ENCODE data around the gene KDM4F. TPM values are rescaled to one million over a fixed set of nuclear protein-coding genes. Genes with fewer than 3 reads are reported as not detected.
A peak's percentile ranks its signal among the peaks of the same experiment; 100 is the strongest.

KDM4F gene
- total and polyA plus RNA-seq, 4 donors: not detected

GRCh38 chr11:95065336-95065735, 16.1 kb downstream of the KDM4F start:
- TF ChIP-seq FOXA1 (IDR thresholded peaks at IDR 0.05) (no peak), RAD21 (IDR thresholded peaks at IDR 0.05) (no peak), HNF4G (IDR thresholded peaks at IDR 0.05) (no peak), TAF1 (conservative IDR thresholded peaks at IDR 0.05) (no peak), JUND (IDR thresholded peaks at IDR 0.05) (no peak), SP1 (IDR thresholded peaks at IDR 0.05) (no peak), RXRA (IDR thresholded peaks at IDR 0.05) (no peak), NR2F2 (IDR thresholded peaks at IDR 0.05) (no peak), HNF4A (conservative IDR thresholded peaks at IDR 0.05) (no peak), CTCF (IDR thresholded peaks at IDR 0.05; ENCODE audit: low read depth, low read length, missing input control) (no peak), MAX (IDR thresholded peaks at IDR 0.05) (no peak), GABPA (IDR thresholded peaks at IDR 0.05 in 1 of 2, conservative IDR thresholded peaks at IDR 0.05 in 1 of 2) (no peak), YY1 (IDR thresholded peaks at IDR 0.05) (no peak), ATF3 (IDR thresholded peaks at IDR 0.05) (no peak), FOXA2 (IDR thresholded peaks at IDR 0.05) (no peak)
- WGBS: 99% methylated on average over 1 of the region's 1 CpG
- no peaks in the 10 kb centered on the region for H3K27me3 ChIP-seq (ENCODE audit: control insufficient read depth in 4 of 4, insufficient read depth in 4 of 4, low read length in 3 of 4)

GRCh38 chr11:95066716-95067038, 17.5 kb downstream of the KDM4F start, which contains the start of gene SRSF8:
TSS of gene SRSF8 (plus strand) at chr11:95066919. CDS start at chr11:95067227, 308 bp downstream.
- H3K4me1 ChIP-seq (ENCODE audit: control insufficient read depth in 4 of 4, insufficient read depth in 4 of 4, low read length in 3 of 4): peaks cover 0 to 18% (median 13%) of the 10 kb centered on the region in 4 donors
- H3K4me3 ChIP-seq (ENCODE audit: low read depth in 1 of 3, low read length in 3 of 3): peak within 1 kb of the TSS; percentile 91 to 98 (median 94)
- peak; percentile 38 for TF ChIP-seq SP1 (IDR thresholded peaks at IDR 0.05)
- TF ChIP-seq HNF4A (conservative IDR thresholded peaks at IDR 0.05): peak; percentile 21 to 46
- TF ChIP-seq CTCF (IDR thresholded peaks at IDR 0.05; ENCODE audit: low read depth, low read length, missing input control): no peak
- peak in 1 of 2 donors; percentile 7 for TF ChIP-seq RXRA (IDR thresholded peaks at IDR 0.05)
- no peaks in the 10 kb centered on the region for H3K27me3 ChIP-seq (ENCODE audit: control insufficient read depth in 4 of 4, insufficient read depth in 4 of 4, low read length in 3 of 4)
- H3K9me3 ChIP-seq (ENCODE audit: control insufficient read depth in 4 of 4, low read length in 3 of 4): no peaks in the 10 kb centered on the region
- H3K9ac ChIP-seq (ENCODE audit: low read depth in 1 of 2, low read length in 2 of 2): peak within 1 kb of the TSS; percentile 95 to 96
- H3K27ac ChIP-seq (ENCODE audit: low read depth in 1 of 2, low read length in 2 of 2): peak within 1 kb of the TSS; percentile 95 to 97
- peaks cover 0 to 2% (median 0%) of the 10 kb centered on the region in 4 donors for H3K36me3 ChIP-seq (ENCODE audit: control insufficient read depth in 4 of 4, insufficient read depth in 3 of 4, low read depth in 1 of 4, low read length in 3 of 4)
- DNase-seq (ENCODE audit: low spot score): no peak
- 0% methylated on average over 4 of the region's 4 CpGs for WGBS

More at GRCh38 chr11:95065336-95065735, 16.1 kb downstream of the KDM4F start:
- H3K27ac ChIP-seq (ENCODE audit: low read depth in 1 of 2, low read length in 2 of 2): no peak overlapping the region
- peaks cover 0 to 2% (median 0%) of the 10 kb centered on the region in 4 donors for H3K36me3 ChIP-seq (ENCODE audit: control insufficient read depth in 4 of 4, insufficient read depth in 3 of 4, low read depth in 1 of 4, low read length in 3 of 4)
- H3K9ac ChIP-seq (ENCODE audit: low read depth in 1 of 2, low read length in 2 of 2): no peak overlapping the region
- H3K9me3 ChIP-seq (ENCODE audit: control insufficient read depth in 4 of 4, low read length in 3 of 4): no peaks in the 10 kb centered on the region
- no peak overlapping the region for H3K4me3 ChIP-seq (ENCODE audit: low read depth in 1 of 3, low read length in 3 of 3)
- peaks cover 0 to 18% (median 13%) of the 10 kb centered on the region in 4 donors for H3K4me1 ChIP-seq (ENCODE audit: control insufficient read depth in 4 of 4, insufficient read depth in 4 of 4, low read length in 3 of 4)
- DNase-seq (ENCODE audit: low spot score): no peak
